Mesenchymal stem cell (in vitro differentiated cells and primary cell): ENCODE measurements around the gene PFKM.

ENCODE experiments used
- DNase-seq: peaks from one replicate; pipeline ENCODE4 v3.0.0-alpha.2; 2013
- H2AFZ ChIP-seq: one replicate; pipeline ENCODE4 v1.6.1; 2013; ENCODE audit warnings: low read depth, mild to moderate bottlenecking, control low read depth, inconsistent platforms, low read length, moderate library complexity
- H2AK5ac ChIP-seq: 2 replicates; pipeline ENCODE4 v1.6.1; 2013; ENCODE audit warnings: low read length, moderate library complexity, mild to moderate bottlenecking, inconsistent platforms; ENCODE audit not compliant: severe bottlenecking
- H2BK120ac ChIP-seq: one replicate; pipeline ENCODE4 v1.6.1; 2013; ENCODE audit warnings: low read depth, mild to moderate bottlenecking, inconsistent platforms, low read length, moderate library complexity
- H2BK12ac ChIP-seq, 2 experiments: one replicate each; pipeline ENCODE4 v1.6.1; 2013; ENCODE audit warnings: inconsistent platforms in 2 of 2, low read length in 2 of 2, mild to moderate bottlenecking in 2 of 2, moderate library complexity in 2 of 2, control low read depth in 1 of 2
- H2BK15ac ChIP-seq: one replicate; pipeline ENCODE4 v1.6.1; 2013; ENCODE audit warnings: mild to moderate bottlenecking, low read depth, inconsistent platforms; ENCODE audit not compliant: poor library complexity, severe bottlenecking
- H2BK5ac ChIP-seq: 2 replicates; pipeline ENCODE4 v1.6.1; 2013; ENCODE audit warnings: low read depth, mild to moderate bottlenecking, low read length, control low read depth, inconsistent platforms; ENCODE audit not compliant: poor library complexity, severe bottlenecking
- H3K14ac ChIP-seq, 2 experiments: one replicate each; pipeline ENCODE4 v1.6.1; 2013; ENCODE audit warnings: inconsistent platforms in 2 of 2, low read length in 2 of 2, control low read depth in 1 of 2, mild to moderate bottlenecking in 1 of 2, moderate library complexity in 1 of 2
- H3K18ac ChIP-seq, 2 experiments: one replicate each; pipeline ENCODE4 v1.6.1; 2013; ENCODE audit warnings: inconsistent platforms in 2 of 2, low read length in 2 of 2, control low read depth in 1 of 2, low read depth in 1 of 2, mild to moderate bottlenecking in 1 of 2
- H3K23ac ChIP-seq, 2 experiments: one replicate each; pipeline ENCODE4 v1.6.1; 2013; ENCODE audit warnings: inconsistent platforms in 2 of 2, low read length in 2 of 2, mild to moderate bottlenecking in 2 of 2, moderate library complexity in 2 of 2, control low read depth in 1 of 2
- H3K27ac ChIP-seq: 2 replicates; pipeline ENCODE4 v1.5.1; 2013; ENCODE audit warnings: mild to moderate bottlenecking, moderate library complexity, low read length, control low read depth, inconsistent platforms; ENCODE audit not compliant: poor library complexity, severe bottlenecking
- H3K27me3 ChIP-seq, 2 experiments: 2 replicates each; pipeline versions ENCODE4 v1.6.1 to v1.7.0; 2013; ENCODE audit warnings: low read length in 2 of 2, mild to moderate bottlenecking in 2 of 2, moderate library complexity in 2 of 2, control low read depth in 1 of 2, inconsistent platforms in 1 of 2; ENCODE audit not compliant: control insufficient read depth in 1 of 2, insufficient read depth in 1 of 2
- H3K36me3 ChIP-seq, 2 experiments: 2 replicates each; pipeline versions ENCODE4 v1.6.1 to v1.7.0; 2013; ENCODE audit warnings: low read length in 2 of 2, control low read depth in 1 of 2, inconsistent platforms in 1 of 2, low read depth in 1 of 2, mild to moderate bottlenecking in 1 of 2; ENCODE audit not compliant: insufficient read depth in 2 of 2, control insufficient read depth in 1 of 2
- H3K4ac ChIP-seq, 2 experiments: one replicate each; pipeline ENCODE4 v1.6.1; 2013; ENCODE audit warnings: inconsistent platforms in 2 of 2, low read length in 2 of 2, mild to moderate bottlenecking in 2 of 2, moderate library complexity in 2 of 2, control low read depth in 1 of 2, low read depth in 1 of 2
- H3K4me1 ChIP-seq: 2 replicates; pipeline ENCODE4 v1.6.1; 2013; ENCODE audit warnings: low read depth, low read length, control low read depth; ENCODE audit not compliant: control insufficient read depth, insufficient read depth
- H3K4me2 ChIP-seq: 2 replicates; pipeline ENCODE4 v1.6.1; 2013; ENCODE audit warnings: low read length, mild to moderate bottlenecking, inconsistent platforms; ENCODE audit not compliant: poor library complexity, severe bottlenecking
- H3K4me3 ChIP-seq, 2 experiments: 2 replicates each; pipeline versions ENCODE4 v1.5.1 to v1.7.0; 2013; ENCODE audit warnings: low read length in 2 of 2, mild to moderate bottlenecking in 2 of 2, control low read depth in 1 of 2, low read depth in 1 of 2; ENCODE audit not compliant: insufficient read depth in 1 of 2
- H3K79me1 ChIP-seq: replicated peaks from 2 replicates; pipeline ENCODE4 v1.6.1; 2013; ENCODE audit warnings: mild to moderate bottlenecking, control low read depth, low read length, inconsistent platforms; ENCODE audit not compliant: poor library complexity, severe bottlenecking
- H3K9ac ChIP-seq: 2 replicates; pipeline ENCODE4 v1.7.0; 2013; ENCODE audit warnings: mild to moderate bottlenecking, low read length, moderate library complexity
- H3K9me3 ChIP-seq: 2 replicates; pipeline ENCODE4 v1.7.0; 2013; ENCODE audit warnings: mild to moderate bottlenecking, low read length; ENCODE audit not compliant: control insufficient read depth
- H4K8ac ChIP-seq: one replicate; pipeline ENCODE4 v1.6.1; 2013; ENCODE audit warnings: inconsistent platforms, mild to moderate bottlenecking, low read length, moderate library complexity
- H4K91ac ChIP-seq: one replicate; pipeline ENCODE4 v1.6.1; 2013; ENCODE audit warnings: mild to moderate bottlenecking, low read length, inconsistent platforms
- WGBS: methylation state at CpG from one replicate; pipeline ENCODE4 v1.1.7; 2013; ENCODE audit warnings: mixed read lengths; 5-methylcytosine and 5-hydroxymethylcytosine counted together

The PFKM gene

DNA sequence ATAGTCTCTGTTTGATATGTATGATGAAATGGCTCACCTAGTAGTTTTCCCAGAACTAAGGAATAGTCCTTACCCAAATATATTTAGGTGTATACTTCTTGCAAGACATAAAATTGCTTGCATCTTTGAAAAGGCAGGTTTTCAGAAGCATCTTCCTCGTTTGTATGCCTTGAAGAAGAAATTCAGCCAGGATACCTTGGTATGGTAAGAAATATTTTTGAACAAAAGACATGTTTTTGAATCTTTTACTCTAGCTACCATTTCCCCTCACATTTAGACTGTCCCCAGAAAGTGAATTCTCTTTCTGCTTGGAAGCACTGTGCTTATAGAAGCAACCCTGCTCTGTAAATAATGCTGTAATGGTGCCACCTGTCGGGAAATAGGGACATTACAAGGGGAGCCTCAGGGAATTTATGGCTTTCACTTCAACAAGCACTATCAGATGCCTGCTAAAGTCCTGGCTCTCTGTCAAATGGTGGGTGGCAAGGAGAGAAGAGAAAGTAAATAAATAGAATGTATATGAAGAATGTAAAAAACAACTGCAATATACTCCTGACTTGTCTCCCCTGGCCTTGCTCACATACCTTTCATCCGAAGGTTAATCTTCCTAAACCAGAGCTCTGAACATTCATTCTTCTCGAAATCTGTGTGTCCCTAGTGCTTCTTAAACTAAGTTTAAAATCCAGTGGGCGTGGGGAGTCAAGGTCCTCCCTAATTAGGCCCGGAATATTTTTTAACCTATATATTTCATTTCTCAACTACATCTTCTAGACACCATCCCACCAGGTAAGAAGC is 70.4 kb downstream of the PFKM start:
- Histone ChIP-seq H2AFZ (no peak overlapping the region), H3K4me3 (no peak overlapping the region), H2BK5ac (no peak overlapping the region), H3K36me3 (no peaks in the 10 kb centered on the region), H3K18ac (no peak overlapping the region), H3K4ac (no peak overlapping the region), H3K27ac (no peak overlapping the region), H4K91ac (no peak overlapping the region), H3K9me3 (no peaks in the 10 kb centered on the region), H3K4me2 (no peak overlapping the region), H3K4me1 (no peaks in the 10 kb centered on the region), H2BK15ac (no peak overlapping the region), H4K8ac (no peak overlapping the region), H3K14ac (no peak overlapping the region), H2BK120ac (no peak overlapping the region), H3K23ac (no peak overlapping the region), H3K79me1 (no peaks in the 10 kb centered on the region), H3K27me3 (peaks cover 20 to 55% of the 10 kb centered on the region in 2 experiments), H2BK12ac (no peak overlapping the region), H2AK5ac (no peak overlapping the region), H3K9ac (no peak overlapping the region)
- 40% methylated on average over 5 of the region's 6 CpGs for WGBS
- DNase-seq, result peak; percentile 78

DNA sequence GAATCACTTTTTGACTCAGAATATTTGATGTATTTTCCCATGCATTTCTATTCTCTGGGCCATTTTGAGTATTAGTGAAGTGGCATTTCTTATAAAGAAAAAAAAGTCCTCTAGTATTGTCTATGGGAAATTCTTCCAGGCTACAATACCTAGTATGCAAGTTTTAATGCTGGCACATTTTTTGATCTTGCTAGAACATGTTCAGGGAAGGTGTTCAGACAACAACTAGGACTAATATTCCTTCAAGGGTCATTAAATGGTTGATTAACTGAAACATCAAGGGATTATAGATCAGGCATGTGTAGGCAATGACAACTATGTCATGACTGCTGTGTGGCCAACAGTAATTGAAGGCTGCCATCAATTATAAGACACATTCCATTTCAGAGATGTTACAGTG is 71.9 kb downstream of the PFKM start:
- H3K9me3 ChIP-seq, result no peaks in the 10 kb centered on the region

DNA sequence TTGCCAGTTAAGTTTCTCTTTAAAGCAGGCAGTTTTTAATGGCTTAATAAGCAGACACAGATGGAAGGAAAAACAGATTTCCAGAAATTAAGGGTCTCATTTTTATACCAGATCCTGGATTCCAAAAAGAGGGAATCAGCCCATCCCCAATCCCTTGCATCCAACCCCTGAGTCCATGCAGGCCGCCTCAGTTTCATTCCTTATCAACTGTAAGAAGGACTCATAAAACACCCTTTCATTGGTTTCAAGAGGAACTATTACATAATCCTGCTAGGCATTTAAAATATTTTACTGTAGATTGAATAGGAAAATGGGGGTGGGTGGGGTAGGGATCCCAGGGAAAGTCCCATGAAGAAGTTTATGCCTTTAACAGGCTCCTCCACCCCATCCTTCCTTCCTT is 73.7 kb downstream of the PFKM start:
- H3K27ac ChIP-seq, result no peak overlapping the region
- H2BK5ac ChIP-seq, result no peak overlapping the region
- H3K23ac ChIP-seq, result no peak overlapping the region
- peaks cover 0 to 32% of the 10 kb centered on the region in 2 experiments for H3K27me3 ChIP-seq
- H2AK5ac ChIP-seq, result no peak overlapping the region
- no peak overlapping the region for H3K18ac ChIP-seq
- H2BK120ac ChIP-seq, result no peak overlapping the region
- H4K91ac ChIP-seq, result no peak overlapping the region
- no peak overlapping the region for H3K4me2 ChIP-seq
- H3K9ac ChIP-seq, result no peak overlapping the region
- no peak overlapping the region for H3K4ac ChIP-seq
- H4K8ac ChIP-seq, result no peak overlapping the region
- H2BK15ac ChIP-seq, result no peak overlapping the region
- no peaks in the 10 kb centered on the region for H3K79me1 ChIP-seq
- H2AFZ ChIP-seq, result no peak overlapping the region
- no CpG with 5 or more reads among the region's 1 CpG for WGBS
- H3K4me1 ChIP-seq, result no peaks in the 10 kb centered on the region
- no peak overlapping the region for H2BK12ac ChIP-seq
- no peaks in the 10 kb centered on the region for H3K9me3 ChIP-seq
- DNase-seq, result no peak
- no peak overlapping the region for H3K14ac ChIP-seq
- no peaks in the 10 kb centered on the region for H3K36me3 ChIP-seq
- H3K4me3 ChIP-seq, result no peak overlapping the region

More for the DNA sequence above, 71.9 kb downstream of the PFKM start:
- H3K14ac ChIP-seq, result no peak overlapping the region
- H3K4me1 ChIP-seq, result no peaks in the 10 kb centered on the region
- no peak overlapping the region for H4K91ac ChIP-seq
- H3K27ac ChIP-seq, result no peak overlapping the region
- H2AK5ac ChIP-seq, result no peak overlapping the region
- H2AFZ ChIP-seq, result no peak overlapping the region
- H3K79me1 ChIP-seq, result no peaks in the 10 kb centered on the region
- DNase-seq, result no peak
- H4K8ac ChIP-seq, result no peak overlapping the region
- no peak overlapping the region for H2BK120ac ChIP-seq
- H3K4me3 ChIP-seq, result no peak overlapping the region
- H3K4me2 ChIP-seq, result no peak overlapping the region
- peaks cover 4 to 40% of the 10 kb centered on the region in 2 experiments for H3K27me3 ChIP-seq
- H3K36me3 ChIP-seq, result no peaks in the 10 kb centered on the region
- no peak overlapping the region for H3K23ac ChIP-seq
- H3K4ac ChIP-seq, result no peak overlapping the region
- no peak overlapping the region for H3K9ac ChIP-seq
- H3K18ac ChIP-seq, result no peak overlapping the region
- H2BK12ac ChIP-seq, result no peak overlapping the region
- H2BK15ac ChIP-seq, result no peak overlapping the region
- H2BK5ac ChIP-seq, result no peak overlapping the region

- Histone ChIP-seq H3K36me3 (no peaks in the 10 kb centered on the region), H3K18ac (no peak overlapping the region), H2BK120ac (no peak overlapping the region), H3K9me3 (no peaks in the 10 kb centered on the region), H4K8ac (no peak overlapping the region), H3K4ac (no peak overlapping the region), H3K4me3 (no peak overlapping the region), H3K9ac (no peak overlapping the region), H3K27ac (no peak overlapping the region), H3K23ac (no peak overlapping the region), H3K4me1 (no peaks in the 10 kb centered on the region), H2BK5ac (no peak overlapping the region), H2BK12ac (no peak overlapping the region), H3K4me2 (no peak overlapping the region), H2BK15ac (no peak overlapping the region), H2AK5ac (no peak overlapping the region), H3K27me3 (peaks cover 0 to 32% of the 10 kb centered on the region in 2 experiments), H3K14ac (no peak overlapping the region), H2AFZ (no peak overlapping the region), H4K91ac (no peak overlapping the region), H3K79me1 (no peaks in the 10 kb centered on the region)
- WGBS, result 82% methylated on average over 2 of the region's 2 CpGs
- DNase-seq, result no peak
Measured at GRCh38 chr12:48193623-48194022, 74.5 kb downstream of the PFKM start.
